Fibroblast of skin of abdomen (primary cell): ENCODE results near the gene CPNE7.

Experiments
- DNase-seq: peaks from one replicate; pipeline ENCODE4 v3.0.0-alpha.2; 2013

Gene CPNE7

GRCh38 chr16:89605186-89605970, 29.8 kb downstream of the CPNE7 start:
- no peak for DNase-seq

DNA sequence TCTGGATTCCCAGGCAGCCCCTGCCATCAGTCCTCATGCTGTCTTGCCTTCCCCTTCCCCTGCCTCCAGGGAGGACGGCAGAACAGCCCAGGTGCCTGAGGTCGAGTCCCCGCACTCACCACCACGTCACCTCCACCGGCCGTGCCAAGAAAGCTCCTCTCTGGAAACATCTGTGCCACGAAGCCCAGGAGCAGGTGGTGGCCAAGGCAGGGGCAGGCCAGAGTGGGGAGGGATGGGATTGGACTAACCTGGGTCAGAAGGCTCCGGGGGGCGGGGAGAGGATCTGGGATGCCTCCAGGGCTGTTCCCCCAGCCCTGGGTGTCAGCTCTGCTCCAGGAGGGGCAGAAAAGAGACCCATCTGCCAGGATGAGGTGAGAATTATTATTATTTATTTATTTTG, 30.4 kb downstream of the CPNE7 start:
- DNase-seq = no peak

GRCh38 chr16:89607453-89607852, 31.9 kb downstream of the CPNE7 start:
- DNase-seq = no peak

DNA sequence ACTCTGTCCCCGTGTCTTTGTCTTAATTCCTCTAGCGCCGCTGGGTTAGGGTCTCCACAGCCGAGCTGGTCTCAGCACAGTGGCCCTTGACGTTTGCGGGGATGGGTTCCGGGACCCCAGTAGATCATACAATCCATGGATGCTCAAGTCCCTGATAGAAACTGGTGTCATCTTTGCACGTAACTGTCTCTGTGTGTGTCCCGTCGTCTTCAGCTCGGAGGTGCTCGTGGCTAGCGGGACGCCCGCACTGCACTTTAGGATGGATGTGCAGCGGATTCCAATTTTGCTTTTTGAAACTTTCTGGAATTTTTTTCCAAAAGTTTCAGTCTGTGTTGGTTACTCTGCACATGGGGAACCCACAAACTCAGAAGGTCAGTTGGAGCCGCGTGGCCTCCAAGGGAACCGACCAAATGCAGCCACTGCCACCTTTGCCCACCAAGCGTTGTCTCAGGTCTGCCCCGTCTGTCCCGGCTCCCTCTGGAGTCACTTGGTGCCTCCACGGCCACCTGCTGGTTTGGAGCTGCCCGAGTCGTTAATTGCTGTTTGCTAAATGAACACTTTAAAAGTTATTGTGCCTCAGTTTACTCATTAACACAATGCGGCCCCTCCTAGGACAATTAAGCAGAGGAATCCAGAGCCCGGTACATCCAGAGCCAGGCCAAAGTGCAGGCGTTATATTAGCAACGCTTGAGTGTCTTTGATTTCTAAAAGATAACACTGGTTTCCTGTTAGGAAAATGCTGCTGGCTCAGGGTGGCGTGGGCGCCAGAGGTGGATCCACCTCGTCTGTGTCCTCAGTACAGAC, 32.6 kb downstream of the CPNE7 start:
- no peak for DNase-seq

GRCh38 chr16:89610108-89610453, 34.5 kb downstream of the CPNE7 start:
- no peak for DNase-seq

GRCh38 chr16:89612415-89613166, 37.0 kb downstream of the CPNE7 start:
- DNase-seq = no peak

- no peak for DNase-seq
These were observed 37.8 kb downstream of the CPNE7 start, which contains the start of gene DPEP1 for GRCh38 chr16:89613231-89613953. TSS of gene DPEP1 (plus strand) at chr16:89613642. CDS start at chr16:89630411, 16,769 bp downstream.

DNA sequence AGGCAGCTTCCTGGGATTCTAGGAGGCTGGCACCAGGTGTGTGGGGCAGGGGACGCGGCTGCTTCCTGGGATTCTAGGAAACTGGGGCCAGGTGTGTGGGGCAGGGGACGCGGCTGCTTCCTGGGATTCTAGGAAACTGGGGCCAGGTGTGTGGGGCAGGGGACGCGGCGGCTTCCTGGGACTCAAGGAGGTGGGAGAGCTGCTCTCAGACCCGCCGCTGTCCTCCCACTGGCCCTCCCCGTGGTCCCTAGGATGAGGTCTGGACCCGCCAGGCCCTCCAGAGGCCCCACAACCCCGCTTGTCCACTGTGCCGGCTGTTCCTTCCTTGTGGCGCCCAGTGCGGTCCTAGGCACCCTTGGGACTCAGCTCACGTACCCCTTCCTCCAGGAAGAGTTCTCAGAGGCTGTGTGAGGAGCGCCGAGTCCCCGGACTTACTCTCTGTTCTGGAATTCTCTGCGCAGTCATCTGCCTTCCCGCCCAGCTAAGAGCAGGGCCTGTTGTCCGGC, 38.4 kb downstream of the CPNE7 start:
- no peak for DNase-seq

DNA sequence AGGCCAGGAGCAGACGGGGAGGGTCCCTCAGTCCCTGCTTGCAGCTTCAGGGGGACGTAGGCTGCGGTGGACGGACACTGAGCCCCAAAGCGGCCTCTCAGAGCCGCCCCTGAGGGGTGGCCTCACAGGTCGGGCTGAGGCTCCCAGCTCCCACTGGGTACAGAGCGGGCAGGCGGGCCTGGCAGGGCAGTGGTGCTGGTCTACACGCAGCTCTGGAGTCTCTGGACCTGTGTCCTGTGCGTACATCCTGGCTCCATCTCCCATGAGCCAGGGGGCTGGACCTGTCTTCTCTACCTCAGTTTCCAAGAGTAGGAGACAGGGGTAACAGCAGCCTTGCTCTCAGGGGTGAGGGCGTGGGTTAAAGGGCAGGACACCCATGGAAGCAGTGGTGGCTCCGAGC, 39.6 kb downstream of the CPNE7 start:
- no peak for DNase-seq

DNA sequence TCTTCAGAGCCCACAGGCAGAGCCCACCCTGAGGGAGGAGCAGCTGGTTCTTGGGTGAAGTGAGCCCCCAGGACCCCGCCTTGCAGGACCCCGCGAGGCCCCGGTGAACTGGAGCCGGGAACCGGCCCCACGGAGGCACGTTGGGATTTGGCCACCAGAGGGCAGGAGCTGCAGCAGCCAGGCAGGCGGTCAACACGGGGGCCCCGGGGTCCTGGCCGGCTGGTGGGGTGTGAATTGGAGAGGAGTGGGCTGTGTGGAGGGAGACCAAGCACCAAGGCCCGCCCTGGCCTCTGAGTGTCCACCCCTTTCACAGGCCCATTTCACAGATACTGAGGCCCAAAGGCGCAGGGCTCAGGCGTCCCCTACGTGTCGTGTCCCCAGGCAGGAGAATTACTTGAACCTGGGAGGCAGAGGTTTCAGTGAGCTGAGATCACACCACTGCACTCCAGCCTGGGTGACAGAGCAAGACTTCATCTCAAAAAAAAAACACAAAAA, 40.1 kb downstream of the CPNE7 start:
- DNase-seq = no peak

DNA sequence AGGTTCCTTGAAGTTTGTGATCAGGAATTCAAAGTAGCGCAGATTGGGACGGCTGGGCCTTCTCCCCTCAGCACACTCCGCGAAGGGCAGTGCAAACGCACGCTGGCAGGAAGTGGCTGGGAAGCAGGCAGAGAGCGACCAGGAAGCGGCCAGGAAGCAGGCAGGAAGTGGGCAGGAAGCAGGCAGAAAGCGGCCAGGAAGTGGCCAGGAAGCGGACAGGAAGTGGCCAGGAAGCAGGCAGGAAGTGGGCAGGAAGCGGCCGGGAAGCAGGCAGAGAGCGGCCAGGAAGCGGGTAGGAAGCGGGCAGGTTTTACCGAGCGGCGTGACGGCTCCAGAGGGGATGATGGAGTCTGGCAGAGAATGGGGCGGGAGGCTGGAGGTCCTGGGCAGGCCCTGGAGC, 41.1 kb downstream of the CPNE7 start:
- DNase-seq = no peak

DNA sequence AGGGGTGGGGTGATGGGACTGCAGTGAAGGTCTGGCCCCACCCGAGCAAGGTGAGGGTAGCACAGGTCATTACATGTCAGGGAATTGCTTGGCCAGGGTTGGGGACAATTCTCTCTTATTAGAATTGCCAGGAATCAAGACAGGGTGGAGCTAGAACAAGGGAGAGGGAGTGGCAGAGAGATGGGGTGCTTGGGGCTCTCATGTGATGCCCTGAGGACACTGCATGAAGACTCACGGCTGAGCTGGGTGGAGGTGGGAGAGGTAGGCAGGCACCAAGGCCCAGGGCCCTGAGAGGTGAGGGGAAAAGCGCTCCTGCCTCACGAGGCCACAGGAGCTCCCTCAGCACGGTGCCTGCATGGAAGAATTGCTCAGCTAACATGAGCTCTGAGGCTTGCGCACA, 41.5 kb downstream of the CPNE7 start:
- DNase-seq = no peak

DNA sequence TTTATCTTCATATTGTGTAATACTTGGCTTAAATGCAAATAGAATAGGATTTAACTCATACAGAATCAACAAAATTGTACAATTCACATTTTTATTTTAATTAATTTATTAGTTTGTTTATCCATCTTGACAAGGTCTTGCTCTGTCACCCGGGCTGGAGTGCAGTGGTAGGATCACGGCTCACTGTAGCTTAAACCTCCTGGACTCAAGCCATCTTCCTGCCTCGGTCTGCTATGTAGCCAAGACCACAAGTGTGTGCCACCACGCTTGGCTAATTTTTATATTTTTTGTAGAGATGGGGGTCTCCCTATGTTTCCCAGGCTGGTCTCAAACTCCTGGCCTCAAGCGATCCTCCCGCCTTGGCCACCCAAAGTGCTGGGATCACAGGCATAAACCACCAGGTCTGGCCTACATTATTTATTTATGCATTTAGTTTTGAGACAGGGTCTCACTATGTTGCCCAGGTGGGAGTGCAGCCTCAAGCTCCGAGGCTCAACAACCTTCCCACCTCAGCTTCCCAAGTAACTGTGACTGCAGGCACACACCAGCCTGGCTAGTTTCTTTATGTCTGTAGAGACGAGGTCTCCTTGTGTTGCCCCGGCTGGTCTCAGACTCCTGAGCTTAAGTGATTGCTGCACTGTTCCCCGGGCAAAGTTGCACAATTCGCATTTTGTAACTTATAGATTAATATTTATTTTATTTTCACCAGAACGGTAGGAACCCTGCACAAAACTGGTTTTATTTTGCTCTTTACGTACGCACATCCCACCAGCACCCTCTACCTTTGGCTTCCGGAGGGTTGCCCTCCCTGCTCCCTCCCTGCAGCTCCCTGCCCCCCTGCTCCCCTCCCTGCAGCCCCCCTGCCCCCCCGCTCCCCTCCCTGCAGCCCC, 42.8 kb downstream of the CPNE7 start:
- no peak for DNase-seq

GRCh38 chr16:89619840-89620239, 44.3 kb downstream of the CPNE7 start:
- DNase-seq = peak; percentile 49

DNA sequence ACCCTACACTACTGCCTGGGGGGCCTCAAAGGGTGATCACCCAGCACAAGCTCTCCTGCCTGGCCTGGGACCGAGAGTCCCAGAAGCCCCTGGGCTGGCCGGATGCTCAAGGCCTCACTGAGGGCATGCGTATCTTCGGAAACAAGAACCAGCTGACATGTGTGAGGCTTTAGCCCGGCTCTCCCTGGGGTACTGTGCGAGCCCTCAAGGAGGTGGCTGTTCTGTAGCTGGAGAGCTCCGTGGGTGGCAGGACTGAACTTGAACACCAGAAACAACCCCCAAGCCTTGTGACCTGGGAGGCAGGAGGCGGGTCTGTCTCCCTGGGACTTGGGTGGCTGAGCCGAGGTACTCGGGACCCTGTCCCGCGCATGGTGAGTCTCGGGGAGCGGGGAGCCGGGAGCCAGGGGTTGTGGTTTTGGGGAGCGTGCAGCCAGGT, 44.9 kb downstream of the CPNE7 start:
- DNase-seq = peak; percentile 10

DNA sequence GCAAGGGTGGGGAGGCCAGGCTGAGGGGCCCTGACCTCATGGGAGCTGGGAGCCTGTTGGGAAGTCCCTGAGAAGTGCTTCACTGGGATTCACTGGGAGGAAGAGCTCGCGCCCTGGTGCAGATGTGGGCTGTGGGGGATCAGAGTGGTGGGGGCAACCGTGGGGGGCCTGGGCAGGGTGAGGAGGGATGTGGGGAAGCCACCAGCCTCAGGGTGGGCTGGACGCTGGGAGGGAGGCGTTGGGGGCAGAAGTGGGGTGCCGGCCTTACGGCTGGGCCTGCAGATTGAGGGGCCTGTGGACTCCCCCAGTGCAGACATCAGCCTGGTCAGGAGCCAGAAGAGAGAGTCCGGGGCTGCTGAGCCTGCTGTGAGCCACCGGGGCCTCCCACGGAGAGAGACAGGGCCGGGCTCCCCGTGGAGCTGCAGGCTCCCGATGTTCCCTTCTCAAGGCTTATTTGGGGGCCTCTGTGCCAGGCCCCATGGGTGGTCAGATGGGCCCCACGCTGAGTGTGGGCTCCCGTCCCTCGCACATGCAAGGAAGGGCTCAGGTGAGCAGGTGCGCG, 45.7 kb downstream of the CPNE7 start:
- no peak for DNase-seq

DNA sequence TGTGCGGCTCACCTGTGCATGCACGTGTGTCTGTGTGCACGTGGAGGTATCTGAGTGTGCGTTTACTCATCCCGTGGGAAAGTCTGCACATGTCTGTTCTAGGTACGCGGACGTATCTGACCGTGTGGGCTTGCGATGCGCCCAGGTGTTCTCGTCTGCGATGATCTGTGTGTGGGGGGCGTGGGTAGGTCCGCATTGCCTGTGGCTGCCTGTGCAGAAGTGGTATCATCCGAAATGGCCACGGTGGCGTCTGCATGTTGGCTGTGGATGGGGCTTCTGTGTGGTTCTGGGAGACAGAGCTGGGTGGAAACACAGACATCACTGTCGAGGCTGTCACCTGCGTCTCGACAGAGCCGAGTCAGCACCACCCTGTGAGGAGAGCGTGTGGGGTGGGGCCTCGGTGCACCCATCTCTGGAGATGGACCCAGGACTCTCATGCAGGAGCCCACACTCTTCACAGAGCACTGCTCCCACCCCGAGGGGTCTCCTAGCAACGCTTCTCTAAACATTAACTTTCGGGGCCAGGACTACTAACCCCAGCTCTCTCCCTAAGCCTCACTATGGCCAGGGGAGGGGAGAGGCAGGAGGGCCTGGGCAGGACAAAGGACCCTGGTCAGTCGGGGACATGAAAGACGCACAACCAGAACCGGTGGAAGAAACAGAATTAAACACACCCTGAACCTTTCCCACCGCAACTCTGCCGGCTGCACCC, 46.3 kb downstream of the CPNE7 start:
- no peak for DNase-seq

DNA sequence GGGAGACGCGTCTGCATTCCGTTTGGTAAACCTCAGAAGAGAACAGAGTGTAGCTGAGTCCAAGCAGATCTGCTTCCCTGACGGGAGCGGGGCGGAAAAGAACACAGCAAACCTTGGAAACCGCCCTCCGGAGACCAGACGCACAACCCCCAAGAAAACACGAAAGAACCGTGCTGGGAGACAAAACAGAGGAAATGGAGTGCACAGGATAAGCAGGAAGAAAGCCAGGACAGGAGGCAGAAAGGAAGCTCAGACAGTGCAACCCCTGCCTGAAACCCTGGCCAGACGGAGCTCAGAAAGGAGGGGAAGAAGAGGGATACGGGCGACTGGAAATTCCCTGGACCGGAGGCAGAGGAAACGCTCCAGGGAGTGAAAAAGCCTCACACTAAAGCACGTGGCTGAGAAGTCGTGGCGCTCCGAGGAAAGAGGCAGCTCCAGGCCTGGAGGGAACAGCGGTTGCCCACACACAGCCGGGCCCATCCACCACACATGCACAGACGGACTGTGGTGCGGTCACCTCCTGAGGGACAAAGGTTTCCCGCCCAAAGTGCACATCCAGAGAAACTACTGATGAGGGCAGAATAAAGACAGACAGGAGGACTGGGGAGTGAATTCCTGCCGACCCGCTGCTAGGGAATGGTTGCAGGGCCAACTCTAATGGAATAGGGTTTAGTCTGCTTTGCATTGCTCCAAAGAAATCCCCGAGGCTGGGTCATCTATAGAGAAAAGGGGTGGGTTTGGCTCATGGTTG, 48.1 kb downstream of the CPNE7 start:
- peak; percentile 34 for DNase-seq
